Lung (tissue), 12 donors: ENCODE results near the gene RASGRP2. TPM values are rescaled to one million over a fixed set of nuclear protein-coding genes. Genes with fewer than 3 reads are reported as not detected.
A peak's percentile ranks its signal among the peaks of the same experiment; 100 is the strongest.

Experiments
- ATAC-seq: fragments of 200-7000 bp; cut with Tn5 transposase; one replicate; pipeline ENCODE4 v1.9.1; 2020; ENCODE audit warnings: moderate number of reproducible peaks; ENCODE audit not compliant: insufficient read depth, low FRiP score
- DNase-seq, 3 donors: peaks; one replicate each; pipeline ENCODE4 v3.0.0-alpha.2; 2013 to 2017
- H3K27ac ChIP-seq, 2 donors: one replicate each; pipeline ENCODE4 v1.5.1; 2013; ENCODE audit warnings: mild to moderate bottlenecking in 2 of 2, moderate library complexity in 2 of 2, control low read depth in 1 of 2, inconsistent platforms in 1 of 2, low read depth in 1 of 2, low read length in 1 of 2
- H3K27me3 ChIP-seq, 3 donors: one replicate each; pipeline ENCODE4 v1.5.1; 2013; ENCODE audit warnings: low read length in 2 of 3; ENCODE audit not compliant: control insufficient read depth in 3 of 3, insufficient read depth in 3 of 3
- H3K36me3 ChIP-seq, 4 donors: one replicate each; pipeline ENCODE4 v1.5.1; 2013; ENCODE audit warnings: low read length in 4 of 4, mild to moderate bottlenecking in 1 of 4, moderate library complexity in 1 of 4; ENCODE audit not compliant: control insufficient read depth in 4 of 4, insufficient read depth in 4 of 4
- H3K4me1 ChIP-seq, 5 donors: one replicate each; pipeline ENCODE4 v1.5.1; 2013; ENCODE audit warnings: low read length in 5 of 5, mild to moderate bottlenecking in 2 of 5, moderate library complexity in 1 of 5; ENCODE audit not compliant: control insufficient read depth in 5 of 5, insufficient read depth in 5 of 5
- H3K4me3 ChIP-seq: one replicate; pipeline ENCODE4 v1.5.1; 2013; ENCODE audit warnings: mild to moderate bottlenecking, control low read depth, moderate library complexity
- H3K9ac ChIP-seq, 2 donors: one replicate each; pipeline ENCODE4 v1.5.1; 2013; ENCODE audit warnings: low read length in 2 of 2, control low read depth in 1 of 2; ENCODE audit not compliant: insufficient read depth in 1 of 2
- H3K9me3 ChIP-seq, 4 donors: one replicate each; pipeline ENCODE4 v1.5.1; 2013; ENCODE audit warnings: low read length in 3 of 4, mild to moderate bottlenecking in 1 of 4, moderate library complexity in 1 of 4; ENCODE audit not compliant: control insufficient read depth in 4 of 4, insufficient read depth in 3 of 4
- WGBS, 2 donors: extraction: QIAGEN DNeasy Blood & Tissue Kit; methylation state at CpG; one replicate each; pipeline ENCODE4 v1.1.7; 2013; 5-methylcytosine and 5-hydroxymethylcytosine counted together
- polyA plus RNA-seq, 2 donors: library from polyadenylated mRNA; stranded (reverse); fragments of 200-250 nt; gene quantifications; one replicate each; pipeline ENCODE4 v1.2.1, GENCODE V29; 2013
- total RNA-seq, 2 donors: library from RNA; depleted of rRNA in 1 of 2; stranded (reverse); fragments of >200 nt in 1 of 2; gene quantifications; one replicate each; pipeline ENCODE4 v1.2.1, GENCODE V29; 2014 to 2021
- TF ChIP-seq, protein P1 (sequence below): IDR thresholded peaks from 2 replicates; pipeline ENCODE4 v1.5.1; 2012; ENCODE audit warnings: mild to moderate bottlenecking; ENCODE audit errors: control extremely low read depth, extremely low read depth
- donor health status: control.
- donor health status: control.
- donor health status: Bipolar disorder and iron deficiency.
- donor health status: healthy.
- donor health status: DM: yes; HTN: yes; CAD: no.

RASGRP2 gene
- total and polyA plus RNA-seq, 4 donors, result 20.0 to 46.4 (median 30.8) TPM

GRCh38 chr11:64734811-64735724 is 8.9 kb downstream of the RASGRP2 start:
- no peak overlapping the region for H3K4me3 ChIP-seq
- no peak for DNase-seq
- no peak overlapping the region for H3K9ac ChIP-seq
- 85 to 88% methylated on average over 23 of the region's 23 CpGs for WGBS, 2 donors
- no peak overlapping the region for H3K27ac ChIP-seq
- peaks cover 0 to 12% (median 5%) of the 10 kb centered on the region in 3 donors for H3K27me3 ChIP-seq
- H3K4me1 ChIP-seq, result no peaks in the 10 kb centered on the region
- no peaks in the 10 kb centered on the region for H3K9me3 ChIP-seq
- H3K36me3 ChIP-seq, result peaks cover 0 to 16% (median 0%) of the 10 kb centered on the region in 4 donors
- ATAC-seq, result no peak
- TF ChIP-seq, protein P1, sequence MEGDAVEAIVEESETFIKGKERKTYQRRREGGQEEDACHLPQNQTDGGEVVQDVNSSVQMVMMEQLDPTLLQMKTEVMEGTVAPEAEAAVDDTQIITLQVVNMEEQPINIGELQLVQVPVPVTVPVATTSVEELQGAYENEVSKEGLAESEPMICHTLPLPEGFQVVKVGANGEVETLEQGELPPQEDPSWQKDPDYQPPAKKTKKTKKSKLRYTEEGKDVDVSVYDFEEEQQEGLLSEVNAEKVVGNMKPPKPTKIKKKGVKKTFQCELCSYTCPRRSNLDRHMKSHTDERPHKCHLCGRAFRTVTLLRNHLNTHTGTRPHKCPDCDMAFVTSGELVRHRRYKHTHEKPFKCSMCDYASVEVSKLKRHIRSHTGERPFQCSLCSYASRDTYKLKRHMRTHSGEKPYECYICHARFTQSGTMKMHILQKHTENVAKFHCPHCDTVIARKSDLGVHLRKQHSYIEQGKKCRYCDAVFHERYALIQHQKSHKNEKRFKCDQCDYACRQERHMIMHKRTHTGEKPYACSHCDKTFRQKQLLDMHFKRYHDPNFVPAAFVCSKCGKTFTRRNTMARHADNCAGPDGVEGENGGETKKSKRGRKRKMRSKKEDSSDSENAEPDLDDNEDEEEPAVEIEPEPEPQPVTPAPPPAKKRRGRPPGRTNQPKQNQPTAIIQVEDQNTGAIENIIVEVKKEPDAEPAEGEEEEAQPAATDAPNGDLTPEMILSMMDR, result no peak

- WGBS, 2 donors, result 79 to 88% methylated on average over 3 of the region's 3 CpGs
- Histone ChIP-seq H3K9ac (no peak overlapping the region), H3K4me3 (no peak overlapping the region), H3K9me3 (no peaks in the 10 kb centered on the region), H3K27ac (no peak overlapping the region), H3K36me3 (peaks cover 0 to 11% (median 0%) of the 10 kb centered on the region in 4 donors), H3K4me1 (no peaks in the 10 kb centered on the region), H3K27me3 (peaks cover 0 to 5% (median 2%) of the 10 kb centered on the region in 3 donors)
- ATAC-seq, result no peak
- TF ChIP-seq, protein P1, result no peak
- no peak for DNase-seq
Observed at GRCh38 chr11:64731601-64732000, 12.3 kb downstream of the RASGRP2 start.

GRCh38 chr11:64729851-64730382 is 14.0 kb downstream of the RASGRP2 start:
- Histone ChIP-seq H3K27me3 (peaks cover 0 to 18% (median 2%) of the 10 kb centered on the region in 3 donors), H3K4me3 (no peak overlapping the region), H3K36me3 (peaks cover 0 to 4% (median 0%) of the 10 kb centered on the region in 4 donors), H3K9me3 (no peaks in the 10 kb centered on the region), H3K27ac (no peak overlapping the region), H3K4me1 (peaks cover 0 to 4% (median 0%) of the 10 kb centered on the region in 5 donors), H3K9ac (no peak overlapping the region)
- ATAC-seq (no peak), DNase-seq (peak; percentile 22 to 61 (median 26))
- 58 to 63% methylated on average over 21 of the region's 21 CpGs for WGBS, 2 donors
- TF ChIP-seq, protein P1, result no peak
